OCI-LY1 (cell line): ENCODE measurements around the gene FMO3.

Experiments used
- H2AFZ ChIP-seq: fragments of 200-600 bp; sonication (generic), shearing (Covaris generic); 2 replicates; pipeline ENCODE4 v1.6.0; 2014; ENCODE audit warnings: antibody characterized with exemption, mild to moderate bottlenecking, low read length
- H3F3A ChIP-seq: fragments of 200-600 bp; sonication (generic), shearing (Covaris generic); 2 replicates; pipeline ENCODE4 v1.6.0; 2014; ENCODE audit warnings: mild to moderate bottlenecking, antibody characterized with exemption, low read length, moderate library complexity; ENCODE audit not compliant: insufficient read depth
- H3K27ac ChIP-seq: fragments of 200-600 bp; sonication (generic); 2 replicates; pipeline ENCODE4 v1.5.1; 2014; ENCODE audit warnings: low read length, mixed run types, mild to moderate bottlenecking, low read depth; ENCODE audit not compliant: poor library complexity, severe bottlenecking
- H3K27me3 ChIP-seq: fragments of 200-600 bp; sonication (generic); 2 replicates; pipeline ENCODE4 v1.6.0; 2014; ENCODE audit warnings: antibody characterized with exemption, mild to moderate bottlenecking, low read length, moderate library complexity; ENCODE audit not compliant: insufficient read depth
- H3K36me3 ChIP-seq: fragments of 200-600 bp; sonication (generic); 2 replicates; pipeline ENCODE4 v1.6.1; 2014; ENCODE audit warnings: mild to moderate bottlenecking, antibody characterized with exemption, low read length, moderate library complexity, mixed read lengths; ENCODE audit not compliant: insufficient read depth
- H3K4me1 ChIP-seq: fragments of 200-600 bp; sonication (generic); 2 replicates; pipeline ENCODE4 v1.5.1; 2014; ENCODE audit warnings: mild to moderate bottlenecking, low read length, moderate library complexity; ENCODE audit not compliant: insufficient read depth, severe bottlenecking
- H3K4me2 ChIP-seq: fragments of 200-600 bp; sonication (generic), shearing (Covaris generic); 2 replicates; pipeline ENCODE4 v1.6.1; 2014; ENCODE audit warnings: low read length
- H3K4me3 ChIP-seq: fragments of 200-600 bp; sonication (generic); 2 replicates; pipeline ENCODE4 v1.5.1; 2014; ENCODE audit warnings: low read length, low read depth, mild to moderate bottlenecking, mixed read lengths; ENCODE audit not compliant: poor library complexity, severe bottlenecking
- H3K79me2 ChIP-seq: fragments of 200-600 bp; shearing (Covaris generic); 2 replicates; pipeline ENCODE4 v1.6.1; 2016; ENCODE audit warnings: mixed run types, low read length, mixed read lengths; ENCODE audit not compliant: insufficient read depth
- H3K9ac ChIP-seq: fragments of 200-600 bp; sonication (generic), shearing (Covaris generic); 2 replicates; pipeline ENCODE4 v1.6.1; 2014; ENCODE audit warnings: mild to moderate bottlenecking, low read length, mixed read lengths
- H3K9me2 ChIP-seq: fragments of 200-600 bp; sonication (generic), shearing (Covaris generic); 2 replicates; pipeline ENCODE4 v1.6.1; 2014; ENCODE audit warnings: low read depth, mild to moderate bottlenecking, low read length, mixed read lengths
- H3K9me3 ChIP-seq: fragments of 200-600 bp; shearing (Covaris generic); 2 replicates; pipeline ENCODE4 v1.6.1; 2014; ENCODE audit warnings: low read length, mixed read lengths
- H4K20me1 ChIP-seq: fragments of 200-600 bp; sonication (generic), shearing (Covaris generic); 2 replicates; pipeline ENCODE4 v1.6.0; 2016; ENCODE audit warnings: mild to moderate bottlenecking, low read length; ENCODE audit not compliant: insufficient read depth
- CTCF ChIP-seq: fragments of 200-600 bp; sonication (generic), shearing (Covaris generic); IDR thresholded peaks from 2 replicates; pipeline ENCODE4 v1.5.1; 2017; ENCODE audit warnings: mild to moderate bottlenecking, antibody characterized with exemption, low read length, moderate library complexity, mixed read lengths
- EZH2 ChIP-seq: fragments of 200-600 bp; sonication (generic), shearing (Covaris generic); IDR thresholded peaks from 2 replicates; pipeline ENCODE4 v1.8.0; 2017; ENCODE audit warnings: borderline replicate concordance, mixed run types, mild to moderate bottlenecking, antibody characterized with exemption, low read length, moderate library complexity, mixed read lengths

FMO3 gene

GRCh38 chr1:171142416-171143385, 52.0 kb downstream of the FMO3 start:
- H3F3A ChIP-seq = no peaks in the 10 kb centered on the region
- no peaks in the 10 kb centered on the region for H3K9me2 ChIP-seq
- no peak overlapping the region for H3K4me2 ChIP-seq
- no peaks in the 10 kb centered on the region for H3K9me3 ChIP-seq
- no peaks in the 10 kb centered on the region for H3K4me1 ChIP-seq
- no peak overlapping the region for H3K9ac ChIP-seq
- H4K20me1 ChIP-seq = no peaks in the 10 kb centered on the region
- H3K27ac ChIP-seq = no peak overlapping the region
- H3K27me3 ChIP-seq = no peaks in the 10 kb centered on the region
- no peak overlapping the region for H3K4me3 ChIP-seq
- H3K79me2 ChIP-seq = no peaks in the 10 kb centered on the region
- no peak overlapping the region for H2AFZ ChIP-seq
- H3K36me3 ChIP-seq = no peaks in the 10 kb centered on the region
- no peak for TF ChIP-seq CTCF
- TF ChIP-seq EZH2 = no peak

- H3K79me2 ChIP-seq = no peaks in the 10 kb centered on the region
- no peak overlapping the region for H3K9ac ChIP-seq
- no peaks in the 10 kb centered on the region for H3K9me2 ChIP-seq
- no peaks in the 10 kb centered on the region for H3K27me3 ChIP-seq
- no peaks in the 10 kb centered on the region for H3K36me3 ChIP-seq
- no peaks in the 10 kb centered on the region for H3F3A ChIP-seq
- H3K4me2 ChIP-seq = no peak overlapping the region
- H3K4me1 ChIP-seq = no peaks in the 10 kb centered on the region
- H3K27ac ChIP-seq = no peak overlapping the region
- H3K4me3 ChIP-seq = no peak overlapping the region
- H4K20me1 ChIP-seq = no peaks in the 10 kb centered on the region
- TF ChIP-seq CTCF (no peak), EZH2 (no peak)
- no peaks in the 10 kb centered on the region for H3K9me3 ChIP-seq
- no peak overlapping the region for H2AFZ ChIP-seq
Observed at GRCh38 chr1:171150156-171150555, 59.5 kb downstream of the FMO3 start.

GRCh38 chr1:171152549-171152948, 61.8 kb downstream of the FMO3 start:
- Histone ChIP-seq H3K4me1 (no peaks in the 10 kb centered on the region), H3K9ac (no peak overlapping the region), H2AFZ (no peak overlapping the region), H3K27ac (no peak overlapping the region), H3K9me3 (no peaks in the 10 kb centered on the region), H3K4me2 (no peak overlapping the region), H3F3A (no peaks in the 10 kb centered on the region), H3K9me2 (no peaks in the 10 kb centered on the region), H3K4me3 (no peak overlapping the region), H4K20me1 (no peaks in the 10 kb centered on the region), H3K36me3 (no peaks in the 10 kb centered on the region), H3K79me2 (no peaks in the 10 kb centered on the region), H3K27me3 (no peaks in the 10 kb centered on the region)
- no peak for TF ChIP-seq CTCF
- no peak for TF ChIP-seq EZH2
